ENCODE measurements around the gene RHBDF1. TPM values are rescaled to one million over a fixed set of nuclear protein-coding genes. Genes with fewer than 3 reads are reported as not detected.

RHBDF1 gene
- total and polyA plus RNA-seq, 2 of the 13 experiments (the other 11 are each of a cell fraction or from before 2014, with no cell fraction given) = 5.4 to 26.9 TPM

DNA sequence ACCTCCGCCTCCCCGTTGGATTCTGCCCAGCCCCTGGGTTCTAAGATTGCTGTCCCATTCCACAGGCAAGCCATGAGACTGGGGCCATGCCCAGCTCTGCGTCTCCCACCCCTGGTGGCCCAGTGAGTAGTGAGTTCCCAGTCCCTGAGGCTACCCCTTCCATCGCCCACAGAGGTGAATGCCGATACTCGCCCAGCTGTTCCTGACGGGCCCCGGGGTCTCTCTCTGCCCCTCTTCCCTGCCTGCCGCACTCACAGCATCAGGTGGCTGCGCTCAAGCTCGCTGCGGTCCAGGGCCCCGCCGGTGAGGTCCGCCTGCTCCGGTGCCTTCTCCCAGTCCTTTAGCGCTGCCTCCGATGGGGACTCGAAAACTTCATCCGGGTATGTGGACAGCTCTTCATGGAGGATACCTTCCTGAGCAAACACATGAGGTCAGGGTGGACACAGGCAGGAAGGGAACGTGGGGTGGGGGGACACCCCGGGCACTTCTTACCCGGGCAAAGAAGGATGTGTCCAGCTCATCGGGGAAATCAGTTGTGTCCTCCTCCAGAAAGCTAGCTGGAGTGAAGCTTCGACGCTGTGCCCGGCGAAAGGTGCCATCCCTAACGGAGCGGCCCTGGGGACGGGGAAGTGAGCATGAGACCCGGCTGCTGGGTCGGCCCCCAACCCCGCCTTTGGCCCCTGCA, 10.0 kb downstream of the RHBDF1 start (continued):
- TF ChIP-seq, protein P1, sequence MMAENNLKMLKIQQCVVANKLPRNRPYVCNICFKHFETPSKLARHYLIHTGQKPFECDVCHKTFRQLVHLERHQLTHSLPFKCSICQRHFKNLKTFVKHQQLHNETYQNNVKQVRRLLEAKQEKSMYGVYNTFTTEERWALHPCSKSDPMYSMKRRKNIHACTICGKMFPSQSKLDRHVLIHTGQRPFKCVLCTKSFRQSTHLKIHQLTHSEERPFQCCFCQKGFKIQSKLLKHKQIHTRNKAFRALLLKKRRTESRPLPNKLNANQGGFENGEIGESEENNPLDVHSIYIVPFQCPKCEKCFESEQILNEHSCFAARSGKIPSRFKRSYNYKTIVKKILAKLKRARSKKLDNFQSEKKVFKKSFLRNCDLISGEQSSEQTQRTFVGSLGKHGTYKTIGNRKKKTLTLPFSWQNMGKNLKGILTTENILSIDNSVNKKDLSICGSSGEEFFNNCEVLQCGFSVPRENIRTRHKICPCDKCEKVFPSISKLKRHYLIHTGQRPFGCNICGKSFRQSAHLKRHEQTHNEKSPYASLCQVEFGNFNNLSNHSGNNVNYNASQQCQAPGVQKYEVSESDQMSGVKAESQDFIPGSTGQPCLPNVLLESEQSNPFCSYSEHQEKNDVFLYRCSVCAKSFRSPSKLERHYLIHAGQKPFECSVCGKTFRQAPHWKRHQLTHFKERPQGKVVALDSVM (CRISPR knock-in tag; IDR thresholded peaks at IDR 0.05) = no peak
- TF ChIP-seq ZFP37 (CRISPR knock-in tag; IDR thresholded peaks at IDR 0.05; ENCODE audit: borderline replicate concordance) (no peak), CBX1 (IDR thresholded peaks at IDR 0.05; ENCODE audit: low read depth) (no peak), RFXANK (CRISPR knock-in tag; IDR thresholded peaks at IDR 0.05) (no peak)

DNA sequence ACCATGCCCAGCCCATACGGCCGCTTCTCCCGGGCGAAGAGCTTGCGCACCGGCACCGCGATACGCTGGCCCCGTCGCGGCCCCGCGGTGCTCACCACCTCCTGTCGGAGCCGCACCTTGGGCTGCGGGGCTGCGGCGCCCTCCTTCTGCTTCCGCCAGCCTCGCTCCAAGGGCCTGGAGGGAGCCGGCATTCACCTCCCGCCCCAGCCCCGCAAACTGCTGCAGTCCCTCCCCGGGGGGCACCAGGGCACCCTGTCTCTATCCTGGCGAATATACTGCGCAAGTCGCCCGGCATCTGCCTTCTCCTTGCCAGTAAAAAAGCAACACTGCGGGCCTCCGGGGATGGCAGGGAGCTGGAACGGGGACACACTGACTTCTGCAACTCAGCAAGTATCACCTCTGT, 10.6 kb downstream of the RHBDF1 start:
- Histone ChIP-seq H3K4me1 (ENCODE audit: insufficient read depth, low read length) (0 out of 2 replicates have a peak, but pooled peaks cover 15% of the 10 kb centered on the region), H3K36me3 (replicated peaks in 1 of 2; ENCODE audit: control insufficient read depth in 1 of 2, insufficient read depth in 2 of 2, low read length in 2 of 2) (peaks cover 8 to 17% of the 10 kb centered on the region in 2 experiments; a peak in 4 of 5 replicates), H3K4me2 (ENCODE audit: low read depth, low read length) (no peak overlapping the region), H3K9me3 (ENCODE audit: low read length) (no peaks in the 10 kb centered on the region), H3K27ac (ENCODE audit: extremely low read length, insufficient read depth, low read length) (no peak overlapping the region), H3K79me2 (ENCODE audit: insufficient read depth, low read length) (no peaks in the 10 kb centered on the region), H3K27me3 (ENCODE audit: control insufficient read depth in 1 of 2, insufficient read depth in 2 of 2, low read length in 2 of 2) (no peaks in the 10 kb centered on the region), H3K4me3 (replicated peaks in 1 of 3; ENCODE audit: insufficient read depth in 1 of 3, low read depth in 2 of 3, low read length in 3 of 3) (no peak overlapping the region), H4K20me1 (ENCODE audit: insufficient read depth, low read length) (peaks cover 3% of the 10 kb centered on the region; the same call in 1 of the 2 replicates), H2AFZ (ENCODE audit: low read length) (no peak overlapping the region), H3K9ac (ENCODE audit: insufficient read depth, low read depth, low read length) (no peak overlapping the region)
- intact Hi-C loops (cut with micrococcal nuclease; ENCODE audit: unreplicated experiment) = no loop called here
- no TSS peak for BruUV-seq (replicated peaks)
- POLR2A ChIA-PET = no interaction called here
- CTCF ChIA-PET (ENCODE audit: low intra/inter-chr PET ratio, low total read pairs) = no interaction called here
- WGBS (ENCODE audit: low lambda C conversion rate) = 97% methylated on average over 26 of the region's 32 CpGs
- no peak for ATAC-seq
- TF ChIP-seq, protein P2, sequence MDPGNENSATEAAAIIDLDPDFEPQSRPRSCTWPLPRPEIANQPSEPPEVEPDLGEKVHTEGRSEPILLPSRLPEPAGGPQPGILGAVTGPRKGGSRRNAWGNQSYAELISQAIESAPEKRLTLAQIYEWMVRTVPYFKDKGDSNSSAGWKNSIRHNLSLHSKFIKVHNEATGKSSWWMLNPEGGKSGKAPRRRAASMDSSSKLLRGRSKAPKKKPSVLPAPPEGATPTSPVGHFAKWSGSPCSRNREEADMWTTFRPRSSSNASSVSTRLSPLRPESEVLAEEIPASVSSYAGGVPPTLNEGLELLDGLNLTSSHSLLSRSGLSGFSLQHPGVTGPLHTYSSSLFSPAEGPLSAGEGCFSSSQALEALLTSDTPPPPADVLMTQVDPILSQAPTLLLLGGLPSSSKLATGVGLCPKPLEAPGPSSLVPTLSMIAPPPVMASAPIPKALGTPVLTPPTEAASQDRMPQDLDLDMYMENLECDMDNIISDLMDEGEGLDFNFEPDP (CRISPR knock-in tag; conservative IDR thresholded peaks at IDR 0.05) = no peak
- TF ChIP-seq, protein P3, sequence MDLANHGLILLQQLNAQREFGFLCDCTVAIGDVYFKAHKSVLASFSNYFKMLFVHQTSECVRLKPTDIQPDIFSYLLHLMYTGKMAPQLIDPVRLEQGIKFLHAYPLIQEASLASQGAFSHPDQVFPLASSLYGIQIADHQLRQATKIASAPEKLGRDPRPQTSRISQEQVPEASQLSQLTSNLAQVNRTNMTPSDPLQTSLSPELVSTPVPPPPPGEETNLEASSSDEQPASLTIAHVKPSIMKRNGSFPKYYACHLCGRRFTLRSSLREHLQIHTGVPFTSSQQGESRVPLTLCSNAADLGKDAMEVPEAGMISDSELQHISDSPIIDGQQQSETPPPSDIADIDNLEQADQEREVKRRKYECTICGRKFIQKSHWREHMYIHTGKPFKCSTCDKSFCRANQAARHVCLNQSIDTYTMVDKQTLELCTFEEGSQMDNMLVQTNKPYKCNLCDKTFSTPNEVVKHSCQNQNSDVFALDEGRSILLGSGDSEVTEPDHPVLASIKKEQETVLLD (CRISPR knock-in tag; IDR thresholded peaks at IDR 0.05; ENCODE audit: low read depth) = no peak
- TF ChIP-seq MLLT10 (CRISPR knock-in tag; IDR thresholded peaks at IDR 0.05) (no peak), KLF6 (CRISPR knock-in tag; IDR thresholded peaks at IDR 0.05) (no peak), NRL (CRISPR knock-in tag; IDR thresholded peaks at IDR 0.05; ENCODE audit: borderline replicate concordance) (no peak), ZNF329 (CRISPR knock-in tag; IDR thresholded peaks at IDR 0.05; ENCODE audit: low read depth) (no peak), ZNF749 (CRISPR knock-in tag; IDR thresholded peaks at IDR 0.05; ENCODE audit: borderline replicate concordance) (no peak)
- TF ChIP-seq, protein P4, sequence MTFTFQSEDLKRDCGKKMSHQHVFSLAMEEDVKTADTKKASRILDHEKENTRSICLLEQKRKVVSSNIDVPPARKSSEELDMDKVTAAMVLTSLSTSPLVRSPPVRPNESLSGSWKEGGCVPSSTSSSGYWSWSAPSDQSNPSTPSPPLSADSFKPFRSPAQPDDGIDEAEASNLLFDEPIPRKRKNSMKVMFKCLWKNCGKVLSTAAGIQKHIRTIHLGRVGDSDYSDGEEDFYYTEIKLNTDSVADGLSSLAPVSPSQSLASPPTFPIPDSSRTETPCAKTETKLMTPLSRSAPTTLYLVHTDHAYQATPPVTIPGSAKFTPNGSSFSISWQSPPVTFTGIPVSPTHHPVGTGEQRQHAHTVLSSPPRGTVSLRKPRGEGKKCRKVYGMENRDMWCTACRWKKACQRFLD (CRISPR knock-in tag; IDR thresholded peaks at IDR 0.05; ENCODE audit: borderline replicate concordance) = no peak
- no peak for FAIRE-seq
- in situ Hi-C loops (cut with HindIII; ENCODE audit: extremely low pct_ligation_motif_present, low pct_unique_long_range_greater_than_20kb) = no loop called here
- DNase-seq (ENCODE audit: low spot score) = no peak

Measured in HepG2 (cell line).